ELR (cell line): ENCODE data around the gene HAO1.
"Not testable (repeated sequence)": the region's sequence is repeated elsewhere in the genome, so short reads cannot be mapped to it uniquely, and the experiment has no call there.

Source experiments
- DNase-seq: peaks from one replicate; pipeline ENCODE4 v3.0.0-alpha.2; 2015; ENCODE audit warnings: low read depth

Gene HAO1

GRCh38 chr20:7940341-7940740 lies at the start of gene HAO1:
TSS of gene HAO1 (minus strand) at chr20:7940458. CDS start at chr20:7940422, 36 bp downstream.
- DNase-seq: no peak

- DNase-seq: no peak
These were observed 49.1 kb upstream of the HAO1 start for GRCh38 chr20:7989379-7989778.

- DNase-seq: no peak
These were observed 45.7 kb upstream of the HAO1 start for GRCh38 chr20:7985916-7986315.

- no peak for DNase-seq
These were observed 43.9 kb upstream of the HAO1 start for GRCh38 chr20:7984192-7984591.

- no peak for DNase-seq
These were observed 41.1 kb upstream of the HAO1 start for GRCh38 chr20:7981374-7981773.

- peak; percentile 51 for DNase-seq
These were observed 40.2 kb upstream of the HAO1 start for GRCh38 chr20:7980332-7981046.

GRCh38 chr20:7977709-7978108 lies 37.5 kb upstream of the HAO1 start:
- no peak for DNase-seq

GRCh38 chr20:7975851-7976414 lies 35.7 kb upstream of the HAO1 start:
- DNase-seq: peak; percentile 43

GRCh38 chr20:7974785-7975435 lies 34.7 kb upstream of the HAO1 start:
- no peak for DNase-seq

- DNase-seq: no peak
These were observed 31.4 kb upstream of the HAO1 start for GRCh38 chr20:7971536-7972280.

- DNase-seq: peak; percentile 43
These were observed 27.1 kb upstream of the HAO1 start for GRCh38 chr20:7967199-7967844.

GRCh38 chr20:7966176-7966575 lies 25.9 kb upstream of the HAO1 start:
- DNase-seq: no peak

- DNase-seq: no peak
These were observed 19.2 kb upstream of the HAO1 start for GRCh38 chr20:7959484-7959883.

- DNase-seq: not testable (repeated sequence)
These were observed 16.3 kb upstream of the HAO1 start for GRCh38 chr20:7956561-7956960.

- no peak for DNase-seq
These were observed 10.1 kb upstream of the HAO1 start for GRCh38 chr20:7950387-7950786.

GRCh38 chr20:7943891-7944290 lies 3.6 kb upstream of the HAO1 start:
- no peak for DNase-seq

GRCh38 chr20:7939663-7940062 lies 595 bp downstream of the HAO1 start:
- no peak for DNase-seq

- DNase-seq: no peak
These were observed 2.2 kb downstream of the HAO1 start for GRCh38 chr20:7938058-7938457.

- DNase-seq: no peak
These were observed 2.9 kb downstream of the HAO1 start for GRCh38 chr20:7937328-7937727.

- DNase-seq: no peak
These were observed 5.2 kb downstream of the HAO1 start for GRCh38 chr20:7935027-7935551.

- DNase-seq: no peak
These were observed 6.9 kb downstream of the HAO1 start for GRCh38 chr20:7933346-7933745.

- no peak for DNase-seq
These were observed 9.9 kb downstream of the HAO1 start for GRCh38 chr20:7930343-7930742.
